RWPE2 (cell line): ENCODE measurements around the gene GATA1.

Experiments
- ATAC-seq: fragments of 200-7000 bp; cut with Tn5 transposase; 3 replicates; pipeline ENCODE4 v1.9.1; 2021; ENCODE audit warnings: low read depth
- DNase-seq: peaks from one replicate; pipeline ENCODE4 v3.0.0-alpha.2; 2020; ENCODE audit warnings: low spot score
- H3K27ac ChIP-seq: fragments of 450-650 bp; 2 replicates; pipeline ENCODE4 v1.5.1; 2017; ENCODE audit warnings: mild to moderate bottlenecking; ENCODE audit not compliant: poor library complexity, severe bottlenecking
- H3K27me3 ChIP-seq: fragments of 250-450 bp; sonication (Bioruptor Pico); 2 replicates; pipeline ENCODE4 v1.5.1; 2021; ENCODE audit warnings: mild to moderate bottlenecking, moderate library complexity; ENCODE audit not compliant: insufficient read depth, poor library complexity, severe bottlenecking
- H3K36me3 ChIP-seq: fragments of 250-450 bp; sonication (Bioruptor Pico); 2 replicates; pipeline ENCODE4 v1.5.1; 2020; ENCODE audit warnings: low read depth, mild to moderate bottlenecking, moderate library complexity
- H3K4me1 ChIP-seq: fragments of 250-450 bp; sonication (Bioruptor Pico); 2 replicates; pipeline ENCODE4 v1.5.1; 2021; ENCODE audit warnings: mild to moderate bottlenecking, moderate library complexity; ENCODE audit not compliant: insufficient read depth, poor library complexity, severe bottlenecking
- H3K4me3 ChIP-seq: fragments of 250-450 bp; sonication (Bioruptor Pico); 2 replicates; pipeline ENCODE4 v1.5.1; 2021; ENCODE audit warnings: mild to moderate bottlenecking, moderate library complexity; ENCODE audit not compliant: severe bottlenecking
- H3K9me3 ChIP-seq: fragments of 250-450 bp; sonication (Bioruptor Pico); 2 replicates; pipeline ENCODE4 v1.5.1; 2021; ENCODE audit warnings: mild to moderate bottlenecking, moderate library complexity; ENCODE audit not compliant: severe bottlenecking
- TF ChIP-seq, protein P1 (sequence below): fragments of 450-650 bp; IDR thresholded peaks from one replicate; pipeline ENCODE4 v1.5.1; 2017; ENCODE audit warnings: mild to moderate bottlenecking, moderate library complexity; ENCODE audit not compliant: poor library complexity, severe bottlenecking

The GATA1 gene

DNA sequence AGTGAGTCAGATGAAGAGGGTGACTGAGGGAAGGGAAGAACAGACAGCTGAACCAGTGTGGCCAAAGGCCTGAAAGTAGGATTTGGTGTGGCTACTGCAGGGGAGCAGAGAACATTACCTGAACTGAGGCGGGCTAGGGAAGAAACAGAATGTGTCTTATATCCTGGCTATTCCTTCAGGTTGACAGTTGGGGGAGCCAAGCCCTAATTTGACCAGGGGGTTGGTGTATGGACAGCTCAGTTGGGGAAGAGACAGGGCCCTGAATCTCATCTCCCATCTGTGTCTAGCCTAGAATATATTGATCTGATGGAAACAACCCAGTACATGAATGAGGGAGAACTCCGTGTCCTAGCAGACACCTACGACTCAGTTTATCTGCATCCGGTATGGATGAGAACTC, 19.7 kb downstream of the GATA1 start:
- ATAC-seq, result no peak
- DNase-seq, result no peak
- no peaks in the 10 kb centered on the region for H3K27me3 ChIP-seq

DNA sequence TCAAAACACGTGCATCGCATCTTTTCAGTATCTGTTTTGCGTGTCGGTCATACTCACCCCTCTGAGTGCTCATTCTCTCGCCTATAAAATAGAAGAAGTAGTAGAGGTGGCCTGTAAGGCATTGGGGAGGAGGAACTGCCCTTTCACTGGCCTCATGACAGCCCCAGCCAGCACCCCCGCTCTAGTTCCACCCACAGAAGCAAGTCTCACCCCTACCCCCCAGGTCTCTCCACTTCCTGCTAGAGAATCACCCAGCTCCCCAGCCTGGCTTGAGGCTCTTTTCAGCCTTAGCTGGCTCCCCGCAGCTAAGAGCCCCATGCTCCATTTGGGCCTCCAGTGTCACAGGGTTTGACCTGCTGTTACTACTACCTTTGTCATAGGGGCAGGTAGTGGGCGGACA, 27.3 kb downstream of the GATA1 start:
- Histone ChIP-seq H3K4me3 (no peak overlapping the region), H3K9me3 (no peaks in the 10 kb centered on the region), H3K4me1 (no peaks in the 10 kb centered on the region), H3K27me3 (no peaks in the 10 kb centered on the region), H3K27ac (no peak overlapping the region), H3K36me3 (peaks cover 6% of the 10 kb centered on the region; the same call in 1 of the 2 replicates)
- DNase-seq, result no peak
- no peak for ATAC-seq
- TF ChIP-seq, protein P1, sequence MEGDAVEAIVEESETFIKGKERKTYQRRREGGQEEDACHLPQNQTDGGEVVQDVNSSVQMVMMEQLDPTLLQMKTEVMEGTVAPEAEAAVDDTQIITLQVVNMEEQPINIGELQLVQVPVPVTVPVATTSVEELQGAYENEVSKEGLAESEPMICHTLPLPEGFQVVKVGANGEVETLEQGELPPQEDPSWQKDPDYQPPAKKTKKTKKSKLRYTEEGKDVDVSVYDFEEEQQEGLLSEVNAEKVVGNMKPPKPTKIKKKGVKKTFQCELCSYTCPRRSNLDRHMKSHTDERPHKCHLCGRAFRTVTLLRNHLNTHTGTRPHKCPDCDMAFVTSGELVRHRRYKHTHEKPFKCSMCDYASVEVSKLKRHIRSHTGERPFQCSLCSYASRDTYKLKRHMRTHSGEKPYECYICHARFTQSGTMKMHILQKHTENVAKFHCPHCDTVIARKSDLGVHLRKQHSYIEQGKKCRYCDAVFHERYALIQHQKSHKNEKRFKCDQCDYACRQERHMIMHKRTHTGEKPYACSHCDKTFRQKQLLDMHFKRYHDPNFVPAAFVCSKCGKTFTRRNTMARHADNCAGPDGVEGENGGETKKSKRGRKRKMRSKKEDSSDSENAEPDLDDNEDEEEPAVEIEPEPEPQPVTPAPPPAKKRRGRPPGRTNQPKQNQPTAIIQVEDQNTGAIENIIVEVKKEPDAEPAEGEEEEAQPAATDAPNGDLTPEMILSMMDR, result no peak

More for the DNA sequence above, 19.7 kb downstream of the GATA1 start:
- Histone ChIP-seq H3K9me3 (no peaks in the 10 kb centered on the region), H3K27ac (no peak overlapping the region), H3K4me1 (no peaks in the 10 kb centered on the region), H3K4me3 (no peak overlapping the region), H3K36me3 (peaks cover 10% of the 10 kb centered on the region)
- TF ChIP-seq, protein P1, result no peak

DNA sequence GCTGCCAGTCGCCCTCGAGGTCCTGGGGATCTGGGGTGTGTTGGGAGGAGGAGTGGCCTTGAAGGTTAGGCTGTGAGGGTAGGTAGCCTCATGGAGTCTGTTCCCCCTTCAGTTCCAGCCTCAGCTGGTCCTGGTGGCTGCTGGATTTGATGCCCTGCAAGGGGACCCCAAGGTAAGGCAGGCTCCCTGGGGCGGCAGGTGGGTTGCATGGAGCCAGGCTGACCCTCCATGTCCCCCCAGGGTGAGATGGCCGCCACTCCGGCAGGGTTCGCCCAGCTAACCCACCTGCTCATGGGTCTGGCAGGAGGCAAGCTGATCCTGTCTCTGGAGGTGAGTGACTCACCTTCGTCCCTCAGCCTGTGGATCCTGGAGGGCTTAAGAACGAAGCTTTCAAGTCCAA, 28.3 kb downstream of the GATA1 start:
- Histone ChIP-seq H3K27ac (no peak overlapping the region), H3K4me1 (no peaks in the 10 kb centered on the region), H3K36me3 (peaks cover 6% of the 10 kb centered on the region; the same call in 1 of the 2 replicates), H3K27me3 (no peaks in the 10 kb centered on the region), H3K4me3 (no peak overlapping the region), H3K9me3 (no peaks in the 10 kb centered on the region)
- ATAC-seq, result no peak
- DNase-seq, result no peak
- TF ChIP-seq, protein P1, result no peak

DNA sequence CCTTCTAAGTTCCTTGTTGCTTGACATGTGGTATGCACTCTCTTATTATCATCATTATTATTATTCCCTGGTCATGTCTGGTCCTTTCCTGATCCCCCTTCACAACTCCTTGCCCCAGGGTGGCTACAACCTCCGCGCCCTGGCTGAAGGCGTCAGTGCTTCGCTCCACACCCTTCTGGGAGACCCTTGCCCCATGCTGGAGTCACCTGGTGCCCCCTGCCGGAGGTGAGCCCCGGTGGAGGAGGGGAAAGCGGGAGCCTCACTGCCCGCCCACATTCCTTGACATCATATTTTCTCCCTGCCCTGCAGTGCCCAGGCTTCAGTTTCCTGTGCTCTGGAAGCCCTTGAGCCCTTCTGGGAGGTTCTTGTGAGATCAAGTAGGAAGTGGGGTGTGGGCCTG, 28.9 kb downstream of the GATA1 start:
- ATAC-seq (no peak), DNase-seq (no peak)
- TF ChIP-seq, protein P1, result no peak
- Histone ChIP-seq H3K36me3 (peaks cover 6% of the 10 kb centered on the region; the same call in 1 of the 2 replicates), H3K4me3 (no peak overlapping the region), H3K9me3 (no peaks in the 10 kb centered on the region), H3K4me1 (no peaks in the 10 kb centered on the region), H3K27ac (no peak overlapping the region), H3K27me3 (no peaks in the 10 kb centered on the region)

DNA sequence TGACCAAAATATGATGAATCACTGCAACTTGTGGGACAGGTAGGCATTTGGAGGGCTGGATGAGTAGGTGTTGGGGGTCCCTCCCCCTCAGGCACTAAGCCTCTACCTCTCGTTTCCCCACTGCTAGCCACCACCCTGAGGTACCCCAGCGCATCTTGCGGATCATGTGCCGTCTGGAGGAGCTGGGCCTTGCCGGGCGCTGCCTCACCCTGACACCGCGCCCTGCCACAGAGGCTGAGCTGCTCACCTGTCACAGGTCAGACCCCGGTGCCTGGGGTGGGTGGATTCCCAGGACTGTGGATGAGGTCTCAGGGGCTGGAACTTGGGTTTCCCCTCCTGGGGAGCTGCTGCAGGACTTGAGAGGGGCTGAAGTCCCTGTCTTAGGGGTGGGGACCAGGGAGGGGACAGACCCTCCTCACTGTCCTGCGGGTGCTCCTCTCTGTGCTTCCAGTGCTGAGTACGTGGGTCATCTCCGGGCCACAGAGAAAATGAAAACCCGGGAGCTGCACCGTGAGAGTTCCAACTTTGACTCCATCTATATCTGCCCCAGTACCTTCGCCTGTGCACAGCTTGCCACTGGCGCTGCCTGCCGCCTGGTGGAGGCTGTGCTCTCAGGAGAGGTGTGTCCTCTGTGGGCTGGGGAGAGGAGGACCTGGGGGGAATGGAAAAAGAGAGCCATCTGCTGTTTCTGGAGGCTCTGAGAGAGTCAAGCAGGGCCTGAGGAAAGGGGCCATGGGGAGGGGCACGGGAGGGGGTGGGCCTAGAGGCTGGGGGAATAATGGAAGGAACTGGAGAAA, 29.8 kb downstream of the GATA1 start:
- Histone ChIP-seq H3K36me3 (0 out of 2 replicates have a peak, but pooled peaks cover 3% of the 10 kb centered on the region), H3K4me1 (no peaks in the 10 kb centered on the region), H3K27ac (no peak overlapping the region), H3K9me3 (no peaks in the 10 kb centered on the region), H3K4me3 (no peak overlapping the region), H3K27me3 (no peaks in the 10 kb centered on the region)
- TF ChIP-seq, protein P1, result no peak
- ATAC-seq (no peak), DNase-seq (no peak)
